DMS114 treated with DMSO at 0.1 percent for 48 hours (cell line): ENCODE measurements around the gene MEOX2.

ENCODE experiments used
- DNase-seq: peaks from one replicate; lab custom pipeline; 2025; ENCODE audit not compliant: unreplicated experiment; lab: John Stamatoyannopoulos, UW

MEOX2 gene

GRCh38 chr7:15686295-15686956, at the start of gene MEOX2:
Gene MEOX2, minus strand, starts transcription at chr7:15686683. Its CDS starts 281 bp downstream, at chr7:15686402.
- no peak for DNase-seq

- no peak for DNase-seq
These were observed 43.3 kb upstream of the MEOX2 start for GRCh38 chr7:15729746-15730145.

DNA sequence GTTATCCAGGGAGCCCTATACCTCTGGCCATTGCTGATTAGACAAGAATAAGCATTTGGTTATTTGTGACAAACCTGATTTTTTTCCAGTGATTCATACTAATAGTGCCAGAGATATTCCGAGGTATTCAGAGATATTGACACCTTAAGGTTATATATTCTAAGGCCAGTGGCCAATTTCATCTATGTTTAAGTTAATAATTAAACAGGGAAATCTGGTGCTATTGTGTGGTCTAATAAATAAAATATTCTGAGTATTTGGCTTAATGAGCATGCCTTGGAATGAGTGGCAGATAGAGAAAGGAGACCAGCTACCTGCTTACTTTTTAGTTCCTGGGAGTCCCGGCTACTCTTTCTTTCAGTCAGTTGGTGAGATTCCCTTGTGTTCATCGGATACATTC, 38.6 kb upstream of the MEOX2 start:
- no peak for DNase-seq

- no peak for DNase-seq
These were observed 37.4 kb upstream of the MEOX2 start for GRCh38 chr7:15723841-15724240.

GRCh38 chr7:15720849-15721471, 34.5 kb upstream of the MEOX2 start:
- peak; percentile 20 for DNase-seq

DNA sequence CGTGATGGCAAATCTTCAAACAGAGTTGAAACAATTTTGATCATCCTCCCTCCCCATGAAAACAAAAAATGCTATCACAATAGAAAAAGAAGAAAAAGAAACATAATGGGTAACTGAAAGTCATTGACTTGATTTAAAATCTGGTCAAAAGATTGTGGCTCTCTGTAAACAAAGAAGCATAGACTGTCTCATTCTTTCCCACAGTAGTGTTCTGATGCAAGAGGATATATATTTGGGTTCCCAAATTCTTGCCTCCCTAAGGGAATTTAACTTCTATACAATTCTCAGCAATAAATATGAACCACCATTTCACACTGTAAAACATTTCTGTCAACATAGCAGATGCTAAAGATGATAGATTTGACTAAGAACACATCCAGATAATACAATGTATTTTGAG, 32.8 kb upstream of the MEOX2 start:
- DNase-seq: no peak

DNA sequence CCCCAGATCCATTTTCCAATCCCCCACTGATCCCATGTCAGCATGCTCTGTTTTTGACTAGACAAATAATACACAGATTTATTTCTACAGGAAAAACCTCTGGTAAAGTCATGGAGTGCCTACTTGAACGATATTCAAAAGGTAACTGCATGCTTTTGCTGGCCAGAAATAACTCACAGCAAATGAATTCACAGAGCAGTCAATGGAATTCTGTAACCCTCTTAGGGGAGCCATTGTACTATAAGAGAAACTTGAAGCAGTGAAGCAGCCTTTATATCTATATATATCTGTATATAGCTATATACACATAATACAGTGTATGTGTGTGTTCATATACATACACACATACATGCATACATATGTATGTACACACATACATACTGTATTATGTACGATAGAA, 29.0 kb upstream of the MEOX2 start:
- DNase-seq: no peak

- no peak for DNase-seq
These were observed 23.5 kb upstream of the MEOX2 start for GRCh38 chr7:15709978-15710377.

DNA sequence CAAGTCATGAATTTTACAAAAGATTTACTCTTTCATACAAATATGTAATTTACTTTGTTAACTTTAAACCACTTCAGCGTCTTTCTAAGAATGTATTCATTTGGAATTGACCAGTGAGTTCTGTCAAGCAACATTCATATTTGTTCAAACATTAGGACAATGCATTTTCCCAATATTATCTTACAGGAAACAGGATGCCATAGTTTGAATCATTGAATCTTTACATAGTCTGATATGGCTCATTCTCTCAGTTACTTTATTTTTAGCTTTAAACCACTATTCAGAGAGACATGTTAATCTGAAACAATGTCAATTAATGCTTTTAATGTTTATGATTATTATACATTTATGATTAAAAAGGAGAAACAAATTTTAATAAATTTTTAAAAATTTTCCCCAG, 21.1 kb upstream of the MEOX2 start:
- no peak for DNase-seq

- DNase-seq: no peak
These were observed 17.2 kb upstream of the MEOX2 start for GRCh38 chr7:15703732-15704131.

DNA sequence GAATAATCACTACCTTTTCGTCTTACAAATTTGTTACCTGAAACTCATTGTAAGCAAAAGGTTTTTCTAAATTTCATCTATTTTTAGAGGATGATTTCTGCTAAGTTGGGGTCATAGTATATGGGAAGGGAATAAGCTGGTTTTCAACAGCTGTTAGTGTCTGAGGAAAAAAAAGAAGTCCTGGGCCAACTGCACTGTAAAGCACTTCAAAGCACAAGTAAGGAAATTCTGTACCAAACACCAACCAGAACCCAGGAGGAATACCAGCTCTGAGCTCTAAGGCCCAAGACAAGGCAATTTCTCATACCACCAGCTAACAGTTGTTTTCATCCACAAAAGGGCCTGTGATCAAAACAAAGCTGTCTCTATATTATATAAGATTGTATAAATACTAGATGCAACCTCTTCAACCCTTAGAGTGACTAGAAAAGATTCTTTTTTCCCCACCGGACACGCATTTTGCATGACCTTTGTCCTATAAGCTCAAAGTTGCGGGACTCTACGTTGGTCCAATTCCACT, 6.1 kb upstream of the MEOX2 start:
- no peak for DNase-seq

- no peak for DNase-seq
These were observed 2.4 kb upstream of the MEOX2 start for GRCh38 chr7:15688911-15689310.

DNA sequence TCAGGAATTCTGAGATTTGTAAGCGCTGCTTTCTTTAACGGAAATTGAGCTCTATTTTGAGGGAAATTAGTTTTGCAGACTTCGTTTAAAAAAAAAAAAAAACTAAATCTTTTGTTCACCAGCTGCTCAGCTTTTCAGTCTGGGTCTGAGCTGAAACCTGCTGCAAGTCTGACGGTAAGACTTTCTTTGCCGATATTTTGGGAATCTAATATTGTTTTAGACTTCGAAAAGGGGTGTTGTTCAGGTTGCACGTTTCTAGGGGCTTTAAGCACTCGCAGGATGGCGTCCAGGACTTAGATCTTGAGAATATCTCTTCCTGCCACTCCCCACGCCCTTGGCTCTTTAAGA, 1.8 kb upstream of the MEOX2 start:
- no peak for DNase-seq

DNA sequence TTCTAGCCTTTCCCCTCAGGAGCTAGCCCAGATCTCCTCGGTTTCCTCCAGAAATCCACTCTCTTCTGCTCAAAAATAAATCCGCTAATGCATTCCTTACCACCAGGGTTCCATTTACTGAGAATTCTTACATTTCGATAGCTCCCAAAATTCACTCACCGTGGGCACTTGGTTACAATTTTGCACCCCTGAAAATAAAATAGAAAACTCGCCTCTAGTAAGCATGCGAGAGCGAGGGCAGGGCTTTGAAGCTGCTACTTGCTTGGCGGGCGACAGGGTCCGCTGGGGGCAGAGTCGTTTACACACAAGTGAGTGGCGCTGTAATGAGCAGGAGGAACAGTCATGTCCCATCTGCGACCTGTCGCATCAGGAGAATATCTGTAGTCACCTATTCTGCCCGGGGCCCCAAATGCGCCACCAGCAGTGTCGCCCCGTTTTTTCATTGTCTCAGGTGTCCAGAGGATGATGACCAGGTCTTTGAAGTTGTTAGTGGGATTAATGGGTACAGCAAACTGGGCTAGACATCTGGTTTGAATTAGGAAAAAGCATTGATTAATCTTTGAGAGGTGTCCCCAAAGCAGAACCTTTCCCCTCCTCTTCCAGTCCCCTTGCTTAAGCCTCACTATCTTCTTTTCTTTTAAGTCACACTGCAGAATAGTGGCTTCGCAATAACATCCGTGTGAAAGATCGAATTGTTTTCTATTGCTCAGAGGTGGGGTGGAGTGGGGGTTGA, 1.2 kb upstream of the MEOX2 start:
- DNase-seq: no peak

DNA sequence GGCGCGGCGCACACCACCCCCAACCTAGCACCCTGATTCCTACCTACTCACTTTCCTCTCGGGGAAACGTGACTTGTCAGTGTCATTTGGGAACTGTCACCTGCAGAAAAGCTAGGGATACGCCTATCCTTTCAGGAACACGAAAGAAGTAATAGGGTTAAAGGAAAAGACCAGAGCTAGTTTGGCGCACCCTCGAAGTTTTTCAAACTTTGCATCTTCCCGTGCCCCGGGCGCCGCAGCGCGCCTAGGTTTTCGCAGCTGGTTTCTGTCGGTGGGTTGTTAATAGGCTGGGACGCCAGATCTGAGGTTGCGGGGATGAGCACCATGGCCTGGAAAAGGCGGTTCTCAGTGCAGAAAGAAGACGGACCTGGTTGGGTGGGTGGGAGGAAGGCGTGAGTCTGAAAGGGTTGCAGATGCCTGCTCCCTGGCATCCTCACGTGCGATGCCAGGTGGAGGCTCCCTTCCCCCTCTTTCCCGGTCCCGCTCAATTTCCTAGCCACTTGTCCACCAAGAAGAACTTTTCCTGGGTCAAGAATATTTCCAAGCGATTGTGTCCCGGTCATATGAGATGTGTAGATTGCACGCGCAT, 568 bp upstream of the MEOX2 start:
- DNase-seq: no peak

GRCh38 chr7:15685358-15686294, 857 bp downstream of the MEOX2 start:
- DNase-seq: no peak

GRCh38 chr7:15684871-15685270, 1.6 kb downstream of the MEOX2 start:
- no peak for DNase-seq

- DNase-seq: no peak
These were observed 2.2 kb downstream of the MEOX2 start for GRCh38 chr7:15684111-15684800.

- no peak for DNase-seq
These were observed 3.7 kb downstream of the MEOX2 start for GRCh38 chr7:15682751-15683245.

- DNase-seq: no peak
These were observed 4.4 kb downstream of the MEOX2 start for GRCh38 chr7:15682111-15682510.
